Panc1 (cell line): ENCODE measurements around the gene ATRAID.

Experiments used
- CTCF ChIP-seq: fragments of 450-650 bp; IDR thresholded peaks from 2 replicates; pipeline ENCODE4 v1.5.1; 2017; ENCODE audit warnings: mild to moderate bottlenecking
- SIN3A ChIP-seq: IDR thresholded peaks from 2 replicates; pipeline ENCODE4 v1.6.1; 2012; ENCODE audit warnings: low read depth, mild to moderate bottlenecking, low read length, moderate library complexity, borderline replicate concordance; ENCODE audit not compliant: insufficient read depth
- TF ChIP-seq, protein P1 (sequence below), 2 experiments: IDR thresholded peaks; 2 replicates each; pipeline ENCODE4 v1.6.1; 2011 to 2012; ENCODE audit warnings: low read depth in 2 of 2, control low read depth in 1 of 2, low read length in 1 of 2, mild to moderate bottlenecking in 1 of 2, moderate library complexity in 1 of 2; ENCODE audit not compliant: insufficient read depth in 1 of 2

- TF ChIP-seq SIN3A (no peak), CTCF (no peak)
- TF ChIP-seq, protein P1, sequence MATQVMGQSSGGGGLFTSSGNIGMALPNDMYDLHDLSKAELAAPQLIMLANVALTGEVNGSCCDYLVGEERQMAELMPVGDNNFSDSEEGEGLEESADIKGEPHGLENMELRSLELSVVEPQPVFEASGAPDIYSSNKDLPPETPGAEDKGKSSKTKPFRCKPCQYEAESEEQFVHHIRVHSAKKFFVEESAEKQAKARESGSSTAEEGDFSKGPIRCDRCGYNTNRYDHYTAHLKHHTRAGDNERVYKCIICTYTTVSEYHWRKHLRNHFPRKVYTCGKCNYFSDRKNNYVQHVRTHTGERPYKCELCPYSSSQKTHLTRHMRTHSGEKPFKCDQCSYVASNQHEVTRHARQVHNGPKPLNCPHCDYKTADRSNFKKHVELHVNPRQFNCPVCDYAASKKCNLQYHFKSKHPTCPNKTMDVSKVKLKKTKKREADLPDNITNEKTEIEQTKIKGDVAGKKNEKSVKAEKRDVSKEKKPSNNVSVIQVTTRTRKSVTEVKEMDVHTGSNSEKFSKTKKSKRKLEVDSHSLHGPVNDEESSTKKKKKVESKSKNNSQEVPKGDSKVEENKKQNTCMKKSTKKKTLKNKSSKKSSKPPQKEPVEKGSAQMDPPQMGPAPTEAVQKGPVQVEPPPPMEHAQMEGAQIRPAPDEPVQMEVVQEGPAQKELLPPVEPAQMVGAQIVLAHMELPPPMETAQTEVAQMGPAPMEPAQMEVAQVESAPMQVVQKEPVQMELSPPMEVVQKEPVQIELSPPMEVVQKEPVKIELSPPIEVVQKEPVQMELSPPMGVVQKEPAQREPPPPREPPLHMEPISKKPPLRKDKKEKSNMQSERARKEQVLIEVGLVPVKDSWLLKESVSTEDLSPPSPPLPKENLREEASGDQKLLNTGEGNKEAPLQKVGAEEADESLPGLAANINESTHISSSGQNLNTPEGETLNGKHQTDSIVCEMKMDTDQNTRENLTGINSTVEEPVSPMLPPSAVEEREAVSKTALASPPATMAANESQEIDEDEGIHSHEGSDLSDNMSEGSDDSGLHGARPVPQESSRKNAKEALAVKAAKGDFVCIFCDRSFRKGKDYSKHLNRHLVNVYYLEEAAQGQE (IDR thresholded peaks at IDR 0.05; ENCODE audit: insufficient read depth in 1 of 2, low read depth in 2 of 2, low read length in 1 of 2), result no peak
Measured at GRCh38 chr2:27251766-27252165, 39.9 kb downstream of the ATRAID start.
